ENCODE data around the gene SLCO1B1.

SLCO1B1 gene

GRCh38 chr12:21219206-21219605 is 88.2 kb downstream of the SLCO1B1 start:
- Histone ChIP-seq H3K4me2 (ENCODE audit: low read length) (no peak overlapping the region), H3K36me3 (ENCODE audit: control insufficient read depth in 1 of 2, insufficient read depth in 2 of 2, low read length in 2 of 2) (no peaks in the 10 kb centered on the region), H3K79me2 (ENCODE audit: control insufficient read depth, insufficient read depth, low read length, poor library complexity) (no peaks in the 10 kb centered on the region), H4K8ac (ENCODE audit: low read depth, low read length) (no peak overlapping the region), H3K23ac (ENCODE audit: low read length) (no peak overlapping the region), H4K12ac (ENCODE audit: low read depth, low read length) (no peak overlapping the region), H2BK12ac (ENCODE audit: low read length) (no peak overlapping the region), H3K27me3 (ENCODE audit: insufficient read depth, low read length) (no peaks in the 10 kb centered on the region), H3K14ac (ENCODE audit: low read length) (no peak overlapping the region), H4K91ac (ENCODE audit: low read depth, low read length) (no peak overlapping the region), H3K9me3 (ENCODE audit: insufficient read depth, low read depth, low read length) (no peaks in the 10 kb centered on the region), H3K18ac (ENCODE audit: low read length) (no peak overlapping the region), H3K4me3 (ENCODE audit: low read depth, low read length) (no peak overlapping the region), H2AK5ac (ENCODE audit: low read length) (no peak overlapping the region), H2AFZ (ENCODE audit: insufficient read depth, low read length, poor library complexity) (no peak overlapping the region), H3K79me1 (ENCODE audit: low read length) (no peaks in the 10 kb centered on the region), H2BK5ac (ENCODE audit: low read depth, low read length, poor library complexity) (no peak overlapping the region), H3K9ac (ENCODE audit: low read length) (no peak overlapping the region), H3K4ac (ENCODE audit: low read depth, low read length) (no peak overlapping the region), H3K27ac (ENCODE audit: low read depth, low read length) (no peak overlapping the region), H3K4me1 (ENCODE audit: control insufficient read depth in 1 of 2, insufficient read depth in 2 of 2, low read length in 2 of 2) (no peaks in the 10 kb centered on the region), H2BK120ac (ENCODE audit: insufficient read depth, low read length, poor library complexity) (no peak overlapping the region)
- peak; percentile 4 to 60 for DNase-seq
- no CpG with 5 or more reads among the region's 2 CpGs for WGBS (ENCODE audit: extremely low coverage, insufficient coverage, insufficient read length)

GRCh38 chr12:21220266-21220665 is 89.3 kb downstream of the SLCO1B1 start:
- Histone ChIP-seq H3K23ac (ENCODE audit: low read length) (no peak overlapping the region), H3K79me2 (ENCODE audit: control insufficient read depth, insufficient read depth, low read length, poor library complexity) (no peaks in the 10 kb centered on the region), H3K36me3 (ENCODE audit: control insufficient read depth in 1 of 2, insufficient read depth in 2 of 2, low read length in 2 of 2) (no peaks in the 10 kb centered on the region), H2BK120ac (ENCODE audit: insufficient read depth, low read length, poor library complexity) (no peak overlapping the region), H3K27me3 (ENCODE audit: insufficient read depth, low read length) (no peaks in the 10 kb centered on the region), H2AFZ (ENCODE audit: insufficient read depth, low read length, poor library complexity) (no peak overlapping the region), H3K14ac (ENCODE audit: low read length) (no peak overlapping the region), H4K12ac (ENCODE audit: low read depth, low read length) (no peak overlapping the region), H2BK12ac (ENCODE audit: low read length) (no peak overlapping the region), H2BK5ac (ENCODE audit: low read depth, low read length, poor library complexity) (no peak overlapping the region), H4K8ac (ENCODE audit: low read depth, low read length) (no peak overlapping the region), H3K4me3 (ENCODE audit: low read depth, low read length) (no peak overlapping the region), H3K27ac (ENCODE audit: low read depth, low read length) (no peak overlapping the region), H3K79me1 (ENCODE audit: low read length) (no peaks in the 10 kb centered on the region), H3K9me3 (ENCODE audit: insufficient read depth, low read depth, low read length) (no peaks in the 10 kb centered on the region), H4K91ac (ENCODE audit: low read depth, low read length) (no peak overlapping the region), H3K4ac (ENCODE audit: low read depth, low read length) (no peak overlapping the region), H3K18ac (ENCODE audit: low read length) (no peak overlapping the region), H3K4me1 (ENCODE audit: control insufficient read depth in 1 of 2, insufficient read depth in 2 of 2, low read length in 2 of 2) (no peaks in the 10 kb centered on the region), H3K9ac (ENCODE audit: low read length) (no peak overlapping the region), H2AK5ac (ENCODE audit: low read length) (no peak overlapping the region), H3K4me2 (ENCODE audit: low read length) (no peak overlapping the region)
- no peak for DNase-seq
- no CpG with 5 or more reads among the region's 3 CpGs for WGBS (ENCODE audit: extremely low coverage, insufficient coverage, insufficient read length)

- Histone ChIP-seq H3K4ac (ENCODE audit: low read depth, low read length) (no peak overlapping the region), H2BK5ac (ENCODE audit: low read depth, low read length, poor library complexity) (no peak overlapping the region), H4K8ac (ENCODE audit: low read depth, low read length) (no peak overlapping the region), H3K79me2 (ENCODE audit: control insufficient read depth, insufficient read depth, low read length, poor library complexity) (no peaks in the 10 kb centered on the region), H3K9me3 (ENCODE audit: insufficient read depth, low read depth, low read length) (no peaks in the 10 kb centered on the region), H4K91ac (ENCODE audit: low read depth, low read length) (no peak overlapping the region), H4K12ac (ENCODE audit: low read depth, low read length) (no peak overlapping the region), H3K4me1 (ENCODE audit: control insufficient read depth in 1 of 2, insufficient read depth in 2 of 2, low read length in 2 of 2) (no peaks in the 10 kb centered on the region), H2AK5ac (ENCODE audit: low read length) (no peak overlapping the region), H2BK12ac (ENCODE audit: low read length) (no peak overlapping the region), H3K23ac (ENCODE audit: low read length) (no peak overlapping the region), H2AFZ (ENCODE audit: insufficient read depth, low read length, poor library complexity) (no peak overlapping the region), H3K4me2 (ENCODE audit: low read length) (no peak overlapping the region), H3K9ac (ENCODE audit: low read length) (no peak overlapping the region), H3K27me3 (ENCODE audit: insufficient read depth, low read length) (no peaks in the 10 kb centered on the region), H3K14ac (ENCODE audit: low read length) (no peak overlapping the region), H3K79me1 (ENCODE audit: low read length) (no peaks in the 10 kb centered on the region), H3K18ac (ENCODE audit: low read length) (no peak overlapping the region), H2BK120ac (ENCODE audit: insufficient read depth, low read length, poor library complexity) (no peak overlapping the region), H3K36me3 (ENCODE audit: control insufficient read depth in 1 of 2, insufficient read depth in 2 of 2, low read length in 2 of 2) (no peaks in the 10 kb centered on the region), H3K4me3 (ENCODE audit: low read depth, low read length) (no peak overlapping the region), H3K27ac (ENCODE audit: low read depth, low read length) (no peak overlapping the region)
- DNase-seq = no peak
Observed at GRCh38 chr12:21221072-21221471, 90.1 kb downstream of the SLCO1B1 start.

- Histone ChIP-seq H3K79me2 (ENCODE audit: control insufficient read depth, insufficient read depth, low read length, poor library complexity) (no peaks in the 10 kb centered on the region), H4K12ac (ENCODE audit: low read depth, low read length) (no peak overlapping the region), H2BK12ac (ENCODE audit: low read length) (no peak overlapping the region), H3K4me1 (ENCODE audit: control insufficient read depth in 1 of 2, insufficient read depth in 2 of 2, low read length in 2 of 2) (no peaks in the 10 kb centered on the region), H3K9ac (ENCODE audit: low read length) (no peak overlapping the region), H2BK5ac (ENCODE audit: low read depth, low read length, poor library complexity) (no peak overlapping the region), H3K4me2 (ENCODE audit: low read length) (no peak overlapping the region), H3K18ac (ENCODE audit: low read length) (no peak overlapping the region), H3K9me3 (ENCODE audit: insufficient read depth, low read depth, low read length) (no peaks in the 10 kb centered on the region), H2BK120ac (ENCODE audit: insufficient read depth, low read length, poor library complexity) (no peak overlapping the region), H3K36me3 (ENCODE audit: control insufficient read depth in 1 of 2, insufficient read depth in 2 of 2, low read length in 2 of 2) (no peaks in the 10 kb centered on the region), H2AK5ac (ENCODE audit: low read length) (no peak overlapping the region), H3K27ac (ENCODE audit: low read depth, low read length) (no peak overlapping the region), H3K4ac (ENCODE audit: low read depth, low read length) (no peak overlapping the region), H3K14ac (ENCODE audit: low read length) (no peak overlapping the region), H2AFZ (ENCODE audit: insufficient read depth, low read length, poor library complexity) (no peak overlapping the region), H3K4me3 (ENCODE audit: low read depth, low read length) (no peak overlapping the region), H3K79me1 (ENCODE audit: low read length) (no peaks in the 10 kb centered on the region), H3K23ac (ENCODE audit: low read length) (no peak overlapping the region), H4K91ac (ENCODE audit: low read depth, low read length) (no peak overlapping the region), H4K8ac (ENCODE audit: low read depth, low read length) (no peak overlapping the region), H3K27me3 (ENCODE audit: insufficient read depth, low read length) (no peaks in the 10 kb centered on the region)
- DNase-seq = no peak
Observed at GRCh38 chr12:21221778-21222177, 90.8 kb downstream of the SLCO1B1 start.

- Histone ChIP-seq H3K4me1 (ENCODE audit: control insufficient read depth in 1 of 2, insufficient read depth in 2 of 2, low read length in 2 of 2) (no peaks in the 10 kb centered on the region), H3K27ac (ENCODE audit: low read depth, low read length) (no peak overlapping the region), H2AK5ac (ENCODE audit: low read length) (no peak overlapping the region), H3K4ac (ENCODE audit: low read depth, low read length) (no peak overlapping the region), H4K91ac (ENCODE audit: low read depth, low read length) (no peak overlapping the region), H2AFZ (ENCODE audit: insufficient read depth, low read length, poor library complexity) (no peak overlapping the region), H2BK12ac (ENCODE audit: low read length) (no peak overlapping the region), H3K4me3 (ENCODE audit: low read depth, low read length) (no peak overlapping the region), H3K9ac (ENCODE audit: low read length) (no peak overlapping the region), H3K23ac (ENCODE audit: low read length) (no peak overlapping the region), H2BK120ac (ENCODE audit: insufficient read depth, low read length, poor library complexity) (no peak overlapping the region), H3K4me2 (ENCODE audit: low read length) (no peak overlapping the region), H4K12ac (ENCODE audit: low read depth, low read length) (no peak overlapping the region), H3K79me1 (ENCODE audit: low read length) (no peaks in the 10 kb centered on the region), H3K79me2 (ENCODE audit: control insufficient read depth, insufficient read depth, low read length, poor library complexity) (no peaks in the 10 kb centered on the region), H4K8ac (ENCODE audit: low read depth, low read length) (no peak overlapping the region), H3K9me3 (ENCODE audit: insufficient read depth, low read depth, low read length) (no peaks in the 10 kb centered on the region), H3K27me3 (ENCODE audit: insufficient read depth, low read length) (no peaks in the 10 kb centered on the region), H3K36me3 (ENCODE audit: control insufficient read depth in 1 of 2, insufficient read depth in 2 of 2, low read length in 2 of 2) (no peaks in the 10 kb centered on the region), H3K18ac (ENCODE audit: low read length) (no peak overlapping the region), H2BK5ac (ENCODE audit: low read depth, low read length, poor library complexity) (no peak overlapping the region), H3K14ac (ENCODE audit: low read length) (no peak overlapping the region)
- DNase-seq = no peak
Observed at GRCh38 chr12:21223930-21224329, 92.9 kb downstream of the SLCO1B1 start.
